Stimulated activated CD4-positive, alpha-beta T cell treated with anti-CD3 and anti-CD28 coated beads, Interleukin-4, amount 100 ng/mL, for 4 hours (primary cell): ENCODE results near the gene KCNJ14.
A peak's percentile ranks its signal among the peaks of the same experiment; 100 is the strongest.

Experiments
- DNase-seq, 2 experiments: peaks; one replicate each; pipeline ENCODE4 v3.0.0-alpha.2; 2020

KCNJ14 gene

GRCh38 chr19:48445606-48446481 lies 9.5 kb upstream of the KCNJ14 start, which contains the start of gene GRWD1:
Gene GRWD1, plus strand, starts transcription at chr19:48445983. Its CDS starts 23 bp downstream, at chr19:48446006.
- DNase-seq = peak; percentile 84 to 97

GRCh38 chr19:48446579-48446978 lies 8.8 kb upstream of the KCNJ14 start:
- DNase-seq = no peak

- DNase-seq = no peak
These were observed 6.8 kb upstream of the KCNJ14 start for GRCh38 chr19:48448563-48448962.

- no peak for DNase-seq
These were observed 4.9 kb upstream of the KCNJ14 start for GRCh38 chr19:48450441-48450840.

- no peak for DNase-seq
These were observed 4.5 kb upstream of the KCNJ14 start for GRCh38 chr19:48450863-48451262.

- DNase-seq = no peak
These were observed 3.8 kb upstream of the KCNJ14 start for GRCh38 chr19:48451624-48452023.

- no peak for DNase-seq
These were observed 2.8 kb upstream of the KCNJ14 start for GRCh38 chr19:48452289-48453190.

- no peak for DNase-seq
These were observed 1.1 kb upstream of the KCNJ14 start for GRCh38 chr19:48454150-48454730.

- DNase-seq = no peak
These were observed 661 bp downstream of the KCNJ14 start for GRCh38 chr19:48455908-48456562.

- no peak for DNase-seq
These were observed 1.5 kb downstream of the KCNJ14 start for GRCh38 chr19:48456864-48457263.

GRCh38 chr19:48458016-48458415 lies 2.6 kb downstream of the KCNJ14 start:
- DNase-seq = no peak

GRCh38 chr19:48461651-48461981 lies 6.2 kb downstream of the KCNJ14 start:
- DNase-seq = no peak

GRCh38 chr19:48461982-48462655 lies 6.7 kb downstream of the KCNJ14 start:
- no peak for DNase-seq

- DNase-seq = no peak
These were observed 9.8 kb downstream of the KCNJ14 start for GRCh38 chr19:48465215-48465614.

GRCh38 chr19:48466561-48467325 lies 11.4 kb downstream of the KCNJ14 start:
- DNase-seq = no peak

GRCh38 chr19:48468772-48469288 lies 13.5 kb downstream of the KCNJ14 start:
- DNase-seq = peak; percentile 97 to 100

GRCh38 chr19:48469289-48469881 lies 14.0 kb downstream of the KCNJ14 start, which contains the start of gene CYTH2:
Gene CYTH2, plus strand, starts transcription at chr19:48469369. Its CDS starts 139 bp downstream, at chr19:48469508.
- peak; percentile 45 to 64 for DNase-seq

- no peak for DNase-seq
These were observed 14.7 kb downstream of the KCNJ14 start for GRCh38 chr19:48469934-48470680.

- no peak for DNase-seq
These were observed 15.5 kb downstream of the KCNJ14 start for GRCh38 chr19:48470856-48471255.

GRCh38 chr19:48471836-48472235 lies 16.5 kb downstream of the KCNJ14 start:
- no peak for DNase-seq
